ENCODE measurements around the gene PDIK1L. TPM values are rescaled to one million over a fixed set of nuclear protein-coding genes. Genes with fewer than 3 reads are reported as not detected.

The PDIK1L gene
- total and polyA plus RNA-seq, 9 of the 15 experiments (the other 6 are each of a cell fraction or from before 2014, with no cell fraction given), result 12.8 to 30.2 (median 21.5) TPM

DNA sequence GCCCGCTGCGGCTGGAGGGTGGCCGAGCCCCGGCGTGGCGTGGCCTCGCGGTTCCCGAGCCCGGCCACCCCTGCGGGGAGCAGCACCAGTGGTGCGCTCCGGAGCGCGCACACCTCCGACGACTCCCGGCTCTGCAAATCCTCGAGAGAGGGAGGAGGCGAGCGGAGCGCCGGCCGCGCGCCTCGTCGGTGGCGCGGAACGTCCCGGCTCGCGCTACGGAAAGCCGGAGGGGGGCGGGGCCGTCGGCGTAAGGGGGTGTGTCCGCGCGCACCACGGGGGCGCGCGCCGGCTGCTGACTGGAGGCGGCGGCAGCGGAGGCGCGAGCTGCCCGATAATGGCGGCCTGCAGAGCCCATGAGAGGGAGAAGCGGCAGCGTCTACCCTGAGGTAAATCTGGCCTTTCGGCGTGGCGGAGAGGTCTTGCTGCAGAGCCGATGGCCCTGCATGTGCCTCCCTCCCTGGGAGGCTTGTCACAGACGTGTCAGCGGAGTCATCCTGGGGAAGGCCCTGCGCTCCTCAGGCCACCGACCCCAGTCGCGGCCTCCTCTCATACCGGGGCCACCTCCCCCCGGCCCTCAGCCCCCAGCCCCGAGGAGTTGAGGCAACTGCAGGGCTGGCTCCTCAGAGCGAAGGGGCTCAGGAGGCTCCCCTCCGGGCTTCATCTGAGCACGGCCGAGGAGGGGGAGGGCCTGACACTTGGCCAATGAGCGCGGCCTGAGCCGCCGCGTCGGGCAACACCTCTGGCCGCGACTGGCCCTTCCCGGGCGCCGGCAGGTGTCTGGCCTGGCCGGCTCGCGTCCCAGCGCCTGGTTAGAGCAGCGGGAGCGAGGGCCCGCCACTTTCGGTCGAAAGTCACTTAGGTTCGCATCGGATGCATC lies at the start of gene PDIK1L (continued):
- TF ChIP-seq POLR2A (conservative IDR thresholded peaks at IDR 0.05) (peak; percentile 84), CREB3L1 (IDR thresholded peaks at IDR 0.05; ENCODE audit: borderline replicate concordance, low read depth) (no peak; the same call in 1 of the 2 replicates), KDM5B (IDR thresholded peaks at IDR 0.05; ENCODE audit: insufficient replicate concordance, low read depth, low read length) (peak; percentile 66), BRF2 (IDR thresholded peaks at IDR 0.05; ENCODE audit: borderline replicate concordance, insufficient read depth, insufficient read length) (no peak), MAZ (CRISPR knock-in tag; conservative IDR thresholded peaks at IDR 0.05 in 1 of 2, IDR thresholded peaks at IDR 0.05 in 1 of 2) (peak; percentile 62 to 74), SNAPC5 (CRISPR knock-in tag; IDR thresholded peaks at IDR 0.05) (no peak), CCNT2 (IDR thresholded peaks at IDR 0.05; ENCODE audit: borderline replicate concordance, extremely low read depth, insufficient read length, low read depth, low read length) (peak; percentile 97), CHD1 (IDR thresholded peaks at IDR 0.05; ENCODE audit: low read length) (peak; percentile 7), GTF2F1 (IDR thresholded peaks at IDR 0.05; ENCODE audit: low read depth, low read length) (peak; percentile 62)
- TF ChIP-seq, protein P1, sequence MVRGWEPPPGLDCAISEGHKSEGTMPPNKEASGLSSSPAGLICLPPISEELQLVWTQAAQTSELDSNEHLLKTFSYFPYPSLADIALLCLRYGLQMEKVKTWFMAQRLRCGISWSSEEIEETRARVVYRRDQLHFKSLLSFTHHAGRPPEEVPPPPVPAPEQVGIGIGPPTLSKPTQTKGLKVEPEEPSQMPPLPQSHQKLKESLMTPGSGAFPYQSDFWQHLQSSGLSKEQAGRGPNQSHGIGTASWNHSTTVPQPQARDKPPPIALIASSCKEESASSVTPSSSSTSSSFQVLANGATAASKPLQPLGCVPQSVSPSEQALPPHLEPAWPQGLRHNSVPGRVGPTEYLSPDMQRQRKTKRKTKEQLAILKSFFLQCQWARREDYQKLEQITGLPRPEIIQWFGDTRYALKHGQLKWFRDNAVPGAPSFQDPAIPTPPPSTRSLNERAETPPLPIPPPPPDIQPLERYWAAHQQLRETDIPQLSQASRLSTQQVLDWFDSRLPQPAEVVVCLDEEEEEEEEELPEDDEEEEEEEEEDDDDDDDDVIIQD (CRISPR knock-in tag; IDR thresholded peaks at IDR 0.05), result 0 out of 2 replicates have a peak, but pooled peaks have one; percentile 65
- TF ChIP-seq, protein P2, sequence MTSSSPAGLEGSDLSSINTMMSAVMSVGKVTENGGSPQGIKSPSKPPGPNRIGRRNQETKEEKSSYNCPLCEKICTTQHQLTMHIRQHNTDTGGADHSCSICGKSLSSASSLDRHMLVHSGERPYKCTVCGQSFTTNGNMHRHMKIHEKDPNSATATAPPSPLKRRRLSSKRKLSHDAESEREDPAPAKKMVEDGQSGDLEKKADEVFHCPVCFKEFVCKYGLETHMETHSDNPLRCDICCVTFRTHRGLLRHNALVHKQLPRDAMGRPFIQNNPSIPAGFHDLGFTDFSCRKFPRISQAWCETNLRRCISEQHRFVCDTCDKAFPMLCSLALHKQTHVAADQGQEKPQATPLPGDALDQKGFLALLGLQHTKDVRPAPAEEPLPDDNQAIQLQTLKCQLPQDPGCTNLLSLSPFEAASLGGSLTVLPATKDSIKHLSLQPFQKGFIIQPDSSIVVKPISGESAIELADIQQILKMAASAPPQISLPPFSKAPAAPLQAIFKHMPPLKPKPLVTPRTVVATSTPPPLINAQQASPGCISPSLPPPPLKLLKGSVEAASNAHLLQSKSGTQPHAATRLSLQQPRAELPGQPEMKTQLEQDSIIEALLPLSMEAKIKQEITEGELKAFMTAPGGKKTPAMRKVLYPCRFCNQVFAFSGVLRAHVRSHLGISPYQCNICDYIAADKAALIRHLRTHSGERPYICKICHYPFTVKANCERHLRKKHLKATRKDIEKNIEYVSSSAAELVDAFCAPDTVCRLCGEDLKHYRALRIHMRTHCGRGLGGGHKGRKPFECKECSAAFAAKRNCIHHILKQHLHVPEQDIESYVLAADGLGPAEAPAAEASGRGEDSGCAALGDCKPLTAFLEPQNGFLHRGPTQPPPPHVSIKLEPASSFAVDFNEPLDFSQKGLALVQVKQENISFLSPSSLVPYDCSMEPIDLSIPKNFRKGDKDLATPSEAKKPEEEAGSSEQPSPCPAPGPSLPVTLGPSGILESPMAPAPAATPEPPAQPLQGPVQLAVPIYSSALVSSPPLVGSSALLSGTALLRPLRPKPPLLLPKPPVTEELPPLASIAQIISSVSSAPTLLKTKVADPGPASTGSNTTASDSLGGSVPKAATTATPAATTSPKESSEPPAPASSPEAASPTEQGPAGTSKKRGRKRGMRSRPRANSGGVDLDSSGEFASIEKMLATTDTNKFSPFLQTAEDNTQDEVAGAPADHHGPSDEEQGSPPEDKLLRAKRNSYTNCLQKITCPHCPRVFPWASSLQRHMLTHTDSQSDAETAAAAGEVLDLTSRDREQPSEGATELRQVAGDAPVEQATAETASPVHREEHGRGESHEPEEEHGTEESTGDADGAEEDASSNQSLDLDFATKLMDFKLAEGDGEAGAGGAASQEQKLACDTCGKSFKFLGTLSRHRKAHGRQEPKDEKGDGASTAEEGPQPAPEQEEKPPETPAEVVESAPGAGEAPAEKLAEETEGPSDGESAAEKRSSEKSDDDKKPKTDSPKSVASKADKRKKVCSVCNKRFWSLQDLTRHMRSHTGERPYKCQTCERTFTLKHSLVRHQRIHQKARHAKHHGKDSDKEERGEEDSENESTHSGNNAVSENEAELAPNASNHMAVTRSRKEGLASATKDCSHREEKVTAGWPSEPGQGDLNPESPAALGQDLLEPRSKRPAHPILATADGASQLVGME (CRISPR knock-in tag; IDR thresholded peaks at IDR 0.05), result peak; percentile 63; the same call in 1 of the 2 replicates
- TF ChIP-seq, protein P3, sequence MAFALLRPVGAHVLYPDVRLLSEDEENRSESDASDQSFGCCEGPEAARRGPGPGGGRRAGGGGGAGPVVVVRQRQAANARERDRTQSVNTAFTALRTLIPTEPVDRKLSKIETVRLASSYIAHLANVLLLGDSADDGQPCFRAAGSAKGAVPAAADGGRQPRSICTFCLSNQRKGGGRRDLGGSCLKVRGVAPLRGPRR (CRISPR knock-in tag; IDR thresholded peaks at IDR 0.05), result peak; percentile 69; the same call in 1 of the 2 replicates
